Measurements from ENCODE around the gene SSH2.

Gene SSH2

DNA sequence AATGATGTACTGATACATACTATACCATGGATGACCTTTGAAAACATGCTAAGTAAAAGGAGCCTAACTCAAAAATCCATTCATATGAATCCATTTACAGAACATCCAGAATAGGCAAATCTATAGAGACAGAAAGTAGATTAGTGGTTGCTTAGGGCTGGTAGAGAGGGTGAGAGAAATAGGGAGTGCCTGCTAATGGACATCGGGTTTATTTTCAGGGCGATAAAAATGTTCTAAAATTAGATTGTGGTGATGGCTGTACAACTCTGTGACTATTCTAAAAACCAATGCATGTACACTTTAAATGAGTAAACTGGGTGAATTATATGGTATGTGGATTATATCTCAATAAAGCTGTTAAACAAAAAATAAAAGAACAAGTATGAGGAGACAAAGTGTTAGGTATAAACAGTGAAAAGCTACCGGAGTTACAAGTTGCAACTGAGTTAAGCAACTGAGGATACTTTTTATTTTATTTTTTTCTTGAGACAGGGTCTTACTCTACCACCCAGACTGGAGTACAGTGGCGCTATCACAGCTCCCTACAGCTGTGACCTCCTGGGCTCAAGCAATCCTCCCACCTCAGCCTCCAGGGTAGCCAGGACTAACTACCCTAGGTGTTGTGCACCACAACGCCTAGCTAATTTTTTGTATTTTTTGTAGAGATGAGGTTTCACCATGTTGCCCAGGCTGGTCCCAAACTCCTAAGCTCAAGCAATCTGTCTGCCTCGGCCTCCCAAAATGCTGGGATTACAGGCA, 231.8 kb downstream of the SSH2 start:
- Histone ChIP-seq H3K36me3 (ENCODE audit: control insufficient read depth in 2 of 2, insufficient read depth in 1 of 2, low read length in 2 of 2) (peaks cover 0 to 26% of the 10 kb centered on the region in 2 experiments; a peak in 2 of 3 replicates), H3K9me3 (ENCODE audit: control insufficient read depth, insufficient read depth, low read depth, low read length) (no peaks in the 10 kb centered on the region), H3K4me1 (ENCODE audit: control insufficient read depth, insufficient read depth, low read length) (no peaks in the 10 kb centered on the region), H3K27ac (ENCODE audit: extremely low read depth, low read depth, low read length) (no peak overlapping the region), H3K4me3 (ENCODE audit: low read depth, low read length) (no peak overlapping the region)
- TF ChIP-seq ZNF585B (tag by site-specific recombination; IDR thresholded peaks at IDR 0.05) (no peak), ZNF701 (tag by site-specific recombination; IDR thresholded peaks at IDR 0.05) (no peak), ZNF266 (tag by site-specific recombination; IDR thresholded peaks at IDR 0.05; ENCODE audit: low read depth) (no peak), ZBTB48 (tag by site-specific recombination; IDR thresholded peaks at IDR 0.05) (no peak), ZNF664 (tag by site-specific recombination; IDR thresholded peaks at IDR 0.05) (peak; percentile 56; the same call in 1 of the 2 replicates)
- TF ChIP-seq, protein P1, sequence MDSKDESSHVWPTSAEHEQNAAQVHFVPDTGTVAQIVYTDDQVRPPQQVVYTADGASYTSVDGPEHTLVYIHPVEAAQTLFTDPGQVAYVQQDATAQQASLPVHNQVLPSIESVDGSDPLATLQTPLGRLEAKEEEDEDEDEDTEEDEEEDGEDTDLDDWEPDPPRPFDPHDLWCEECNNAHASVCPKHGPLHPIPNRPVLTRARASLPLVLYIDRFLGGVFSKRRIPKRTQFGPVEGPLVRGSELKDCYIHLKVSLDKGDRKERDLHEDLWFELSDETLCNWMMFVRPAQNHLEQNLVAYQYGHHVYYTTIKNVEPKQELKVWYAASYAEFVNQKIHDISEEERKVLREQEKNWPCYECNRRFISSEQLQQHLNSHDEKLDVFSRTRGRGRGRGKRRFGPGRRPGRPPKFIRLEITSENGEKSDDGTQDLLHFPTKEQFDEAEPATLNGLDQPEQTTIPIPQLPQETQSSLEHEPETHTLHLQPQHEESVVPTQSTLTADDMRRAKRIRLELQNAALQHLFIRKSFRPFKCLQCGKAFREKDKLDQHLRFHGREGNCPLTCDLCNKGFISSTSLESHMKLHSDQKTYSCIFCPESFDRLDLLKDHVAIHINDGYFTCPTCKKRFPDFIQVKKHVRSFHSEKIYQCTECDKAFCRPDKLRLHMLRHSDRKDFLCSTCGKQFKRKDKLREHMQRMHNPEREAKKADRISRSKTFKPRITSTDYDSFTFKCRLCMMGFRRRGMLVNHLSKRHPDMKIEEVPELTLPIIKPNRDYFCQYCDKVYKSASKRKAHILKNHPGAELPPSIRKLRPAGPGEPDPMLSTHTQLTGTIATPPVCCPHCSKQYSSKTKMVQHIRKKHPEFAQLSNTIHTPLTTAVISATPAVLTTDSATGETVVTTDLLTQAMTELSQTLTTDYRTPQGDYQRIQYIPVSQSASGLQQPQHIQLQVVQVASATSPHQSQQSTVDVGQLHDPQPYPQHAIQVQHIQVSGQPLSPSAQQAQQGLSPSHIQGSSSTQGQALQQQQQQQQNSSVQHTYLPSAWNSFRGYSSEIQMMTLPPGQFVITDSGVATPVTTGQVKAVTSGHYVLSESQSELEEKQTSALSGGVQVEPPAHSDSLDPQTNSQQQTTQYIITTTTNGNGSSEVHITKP (tag by site-specific recombination; IDR thresholded peaks at IDR 0.05) = no peak
- ChIA-PET POLR2A (no interaction called here), CTCF (interaction anchor here (0.8 to 1.0 kb wide), 4 partner anchors 29 to 106 kb away, joined by 3 read pairs; no protein-coding TSS in a partner anchor)

DNA sequence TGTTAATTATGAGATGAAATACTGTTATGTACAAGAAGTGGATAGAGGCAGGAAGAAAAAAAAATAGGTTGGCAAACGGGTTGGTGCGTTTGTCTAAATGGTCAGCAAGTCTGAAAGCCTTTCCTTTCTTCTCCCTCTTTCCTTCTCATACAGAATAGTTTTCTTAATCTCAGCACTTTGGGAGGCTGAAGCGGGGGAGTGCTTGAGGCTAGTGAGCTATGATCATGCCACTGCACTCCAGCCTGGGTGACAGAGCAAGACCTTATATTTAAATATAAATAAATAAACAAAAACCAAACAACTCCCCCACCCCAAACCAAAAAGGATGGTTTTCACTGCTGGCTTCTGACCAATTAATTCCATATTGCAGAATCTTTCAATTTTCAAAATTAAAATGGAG, 232.7 kb downstream of the SSH2 start:
- Histone ChIP-seq H3K9me3 (ENCODE audit: control insufficient read depth, insufficient read depth, low read depth, low read length) (no peaks in the 10 kb centered on the region), H3K36me3 (ENCODE audit: control insufficient read depth in 2 of 2, insufficient read depth in 1 of 2, low read length in 2 of 2) (peaks cover 0 to 22% of the 10 kb centered on the region in 2 experiments; a peak in 2 of 3 replicates), H3K4me3 (ENCODE audit: low read depth, low read length) (no peak overlapping the region), H3K27ac (ENCODE audit: extremely low read depth, low read depth, low read length) (no peak overlapping the region), H3K4me1 (ENCODE audit: control insufficient read depth, insufficient read depth, low read length) (no peaks in the 10 kb centered on the region)
- CTCF ChIA-PET = interaction anchor here (0.7 kb wide), 2 partner anchors 26 to 213 kb away, joined by 3 read pairs; no protein-coding TSS in a partner anchor
- TF ChIP-seq, protein P2, sequence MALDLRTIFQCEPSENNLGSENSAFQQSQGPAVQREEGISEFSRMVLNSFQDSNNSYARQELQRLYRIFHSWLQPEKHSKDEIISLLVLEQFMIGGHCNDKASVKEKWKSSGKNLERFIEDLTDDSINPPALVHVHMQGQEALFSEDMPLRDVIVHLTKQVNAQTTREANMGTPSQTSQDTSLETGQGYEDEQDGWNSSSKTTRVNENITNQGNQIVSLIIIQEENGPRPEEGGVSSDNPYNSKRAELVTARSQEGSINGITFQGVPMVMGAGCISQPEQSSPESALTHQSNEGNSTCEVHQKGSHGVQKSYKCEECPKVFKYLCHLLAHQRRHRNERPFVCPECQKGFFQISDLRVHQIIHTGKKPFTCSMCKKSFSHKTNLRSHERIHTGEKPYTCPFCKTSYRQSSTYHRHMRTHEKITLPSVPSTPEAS (tag by site-specific recombination; IDR thresholded peaks at IDR 0.05) = no peak
- TF ChIP-seq ZBTB8A (tag by site-specific recombination; IDR thresholded peaks at IDR 0.05) (no peak), KLF10 (tag by site-specific recombination; IDR thresholded peaks at IDR 0.05) (no peak), ZNF623 (tag by site-specific recombination; IDR thresholded peaks at IDR 0.05) (no peak), IKZF3 (tag by site-specific recombination; IDR thresholded peaks at IDR 0.05) (no peak), ZNF23 (tag by site-specific recombination; IDR thresholded peaks at IDR 0.05; ENCODE audit: borderline replicate concordance) (no peak), TCF7L2 (IDR thresholded peaks at IDR 0.05; ENCODE audit: borderline replicate concordance, low read depth, low read length) (no peak), PRDM6 (tag by site-specific recombination; IDR thresholded peaks at IDR 0.05) (no peak), ZNF664 (tag by site-specific recombination; IDR thresholded peaks at IDR 0.05) (no peak), ZNF433 (tag by site-specific recombination; IDR thresholded peaks at IDR 0.05; ENCODE audit: low read depth) (no peak), ZNF169 (tag by site-specific recombination; IDR thresholded peaks at IDR 0.05) (no peak), RBAK (tag by site-specific recombination; IDR thresholded peaks at IDR 0.05) (no peak), SP2 (tag by site-specific recombination; IDR thresholded peaks at IDR 0.05) (no peak), HIC1 (tag by site-specific recombination; IDR thresholded peaks at IDR 0.05) (no peak), ZNF561 (tag by site-specific recombination; IDR thresholded peaks at IDR 0.05; ENCODE audit: borderline replicate concordance) (no peak), ZNF311 (tag by site-specific recombination; IDR thresholded peaks at IDR 0.05; ENCODE audit: borderline replicate concordance) (no peak), ZNF670 (tag by site-specific recombination; IDR thresholded peaks at IDR 0.05; ENCODE audit: low read depth) (no peak), ZBTB21 (tag by site-specific recombination; IDR thresholded peaks at IDR 0.05) (no peak)
- POLR2A ChIA-PET = no interaction called here

Data from HEK293 (cell line).